IMR-90 (cell line): ENCODE data around the gene GPRC5D. TPM values are rescaled to one million over a fixed set of nuclear protein-coding genes. Genes with fewer than 3 reads are reported as not detected.

Experiments
- ATAC-seq: fragments of 200-7000 bp; cut with Tn5 transposase; 2 replicates; pipeline ENCODE4 v1.9.1; 2020; ENCODE audit warnings: low read depth, mild to moderate bottlenecking, moderate library complexity
- BruUV-seq: library from RNA; stranded (reverse); fragments of 400-500 nt; replicated peaks from 2 replicates; lab custom pipeline; 2021; lab: Mats Ljungman, UMichigan
- CTCF ChIA-PET: fragments of 300-600 bp; formaldehyde crosslinking; extraction: SDS; loops from one replicate; lab custom pipeline; 2021; ENCODE audit warnings: antibody characterized with exemption; lab: Yijun Ruan, JAX
- POLR2A ChIA-PET: fragments of 300-600 bp; sonication (Branson Sonifier 250); formaldehyde crosslinking; loops from one replicate; lab custom pipeline; 2022; ENCODE audit warnings: antibody characterized with exemption; ENCODE audit not compliant: unreplicated experiment; lab: Charles Lee
- DNase-seq: peaks from one replicate; pipeline ENCODE4 v3.0.0; 2013
- H2AFZ ChIP-seq: replicated peaks from 2 replicates; pipeline ENCODE3; 2013; ENCODE audit warnings: low read length, mild to moderate bottlenecking; ENCODE audit not compliant: poor library complexity
- H2AK5ac ChIP-seq: 2 replicates; pipeline ENCODE4 v1.6.1; 2013; ENCODE audit warnings: low read depth, low read length, inconsistent platforms
- H2AK9ac ChIP-seq: replicated peaks from 2 replicates; pipeline ENCODE3; 2013; ENCODE audit warnings: mild to moderate bottlenecking, low read depth, low read length, moderate library complexity; ENCODE audit not compliant: poor library complexity
- H2BK120ac ChIP-seq: 2 replicates; pipeline ENCODE4 v1.6.1; 2013; ENCODE audit warnings: low read depth, low read length, inconsistent platforms
- H2BK15ac ChIP-seq: 3 replicates; pipeline ENCODE4 v1.6.1; 2013; ENCODE audit warnings: low read depth, low read length, inconsistent platforms
- H2BK20ac ChIP-seq: 2 replicates; pipeline ENCODE4 v1.6.1; 2013; ENCODE audit warnings: low read depth, mild to moderate bottlenecking, inconsistent platforms, low read length, moderate library complexity
- H2BK5ac ChIP-seq: 2 replicates; pipeline ENCODE4 v1.6.1; 2013; ENCODE audit warnings: mild to moderate bottlenecking, low read depth, low read length, inconsistent platforms; ENCODE audit not compliant: poor library complexity, severe bottlenecking
- H3K14ac ChIP-seq: replicated peaks from 2 replicates; pipeline ENCODE4 v1.6.1; 2013; ENCODE audit warnings: low read depth, low read length, inconsistent platforms
- H3K18ac ChIP-seq: 2 replicates; pipeline ENCODE4 v1.6.1; 2013; ENCODE audit warnings: low read depth, low read length, control low read depth
- H3K23ac ChIP-seq: 2 replicates; pipeline ENCODE4 v1.6.1; 2013; ENCODE audit warnings: low read depth, low read length, inconsistent platforms
- H3K27ac ChIP-seq: 2 replicates; pipeline ENCODE4 v1.5.1; 2013; ENCODE audit warnings: mild to moderate bottlenecking, control low read depth, low read length; ENCODE audit not compliant: insufficient read depth
- H3K27me3 ChIP-seq: 2 replicates; pipeline ENCODE4 v1.6.1; 2013; ENCODE audit warnings: low read length; ENCODE audit not compliant: control insufficient read depth, insufficient read depth
- H3K36me3 ChIP-seq: 2 replicates; pipeline ENCODE4 v1.6.1; 2013; ENCODE audit warnings: low read length, mixed read lengths; ENCODE audit not compliant: control insufficient read depth, insufficient read depth
- H3K4ac ChIP-seq: 2 replicates; pipeline ENCODE4 v1.6.1; 2013; ENCODE audit warnings: low read depth, low read length, inconsistent platforms
- H3K4me1 ChIP-seq: 2 replicates; pipeline ENCODE4 v1.6.1; 2013; ENCODE audit warnings: low read length, mixed read lengths; ENCODE audit not compliant: control insufficient read depth, insufficient read depth
- H3K4me2 ChIP-seq: 2 replicates; pipeline ENCODE4 v1.6.1; 2013; ENCODE audit warnings: low read depth, mild to moderate bottlenecking, control low read depth, low read length, moderate library complexity
- H3K4me3 ChIP-seq: 2 replicates; pipeline ENCODE4 v1.5.1; 2013; ENCODE audit warnings: low read depth, mild to moderate bottlenecking, control low read depth, low read length, moderate library complexity; ENCODE audit not compliant: insufficient read depth
- H3K56ac ChIP-seq: 2 replicates; pipeline ENCODE4 v1.6.1; 2013; ENCODE audit warnings: low read length, inconsistent platforms; ENCODE audit not compliant: insufficient read depth; ENCODE audit errors: extremely low read depth
- H3K79me1 ChIP-seq, 2 experiments: 2 replicates each; pipeline ENCODE4 v1.6.1; 2013; ENCODE audit warnings: low read length in 2 of 2, inconsistent platforms in 1 of 2, low read depth in 1 of 2
- H3K9ac ChIP-seq: 2 replicates; pipeline ENCODE4 v1.6.1; 2013; ENCODE audit warnings: low read depth, low read length, control low read depth
- H3K9me1 ChIP-seq: 2 replicates; pipeline ENCODE4 v1.6.1; 2013; ENCODE audit warnings: low read length, inconsistent platforms; ENCODE audit not compliant: insufficient read depth
- H3K9me3 ChIP-seq: 2 replicates; pipeline ENCODE4 v1.6.1; 2013; ENCODE audit warnings: low read length; ENCODE audit not compliant: control insufficient read depth, insufficient read depth
- H4K20me1 ChIP-seq: 2 replicates; pipeline ENCODE4 v1.6.1; 2013; ENCODE audit warnings: low read length, inconsistent platforms; ENCODE audit not compliant: insufficient read depth
- H4K5ac ChIP-seq: 2 replicates; pipeline ENCODE4 v1.6.1; 2013; ENCODE audit warnings: mild to moderate bottlenecking, low read depth, low read length, control low read depth
- H4K8ac ChIP-seq, 2 experiments: 2 replicates each; pipeline ENCODE4 v1.6.1; 2013; ENCODE audit warnings: low read depth in 2 of 2, low read length in 2 of 2, control low read depth in 1 of 2, inconsistent platforms in 1 of 2
- H4K91ac ChIP-seq: 2 replicates; pipeline ENCODE4 v1.6.1; 2013; ENCODE audit warnings: low read depth, low read length, inconsistent platforms; ENCODE audit not compliant: insufficient read depth
- BHLHE40 ChIP-seq: fragments of 150-350 bp; IDR thresholded peaks from 2 replicates; pipeline ENCODE4 v1.6.1; 2016; ENCODE audit warnings: mild to moderate bottlenecking, low read depth, low read length
- CEBPB ChIP-seq: IDR thresholded peaks from 2 replicates; pipeline ENCODE4 v1.6.1; 2012; ENCODE audit warnings: low read depth, low read length, improper control_type of control experiment
- CTCF ChIP-seq: conservative IDR thresholded peaks from 2 replicates; pipeline ENCODE4 v1.5.1; 2012; ENCODE audit warnings: mild to moderate bottlenecking, low read depth, low read length, improper control_type of control experiment
- ELK1 ChIP-seq: fragments of 150-350 bp; IDR thresholded peaks from 2 replicates; pipeline ENCODE4 v1.6.1; 2016; ENCODE audit warnings: low read depth, mild to moderate bottlenecking, low read length, moderate library complexity, borderline replicate concordance
- MAFK ChIP-seq: IDR thresholded peaks from 2 replicates; pipeline ENCODE4 v1.6.1; 2012; ENCODE audit warnings: low read depth, low read length, improper control_type of control experiment
- MXI1 ChIP-seq: IDR thresholded peaks from 2 replicates; pipeline ENCODE4 v1.6.1; 2012; ENCODE audit warnings: low read depth, mild to moderate bottlenecking, low read length, moderate library complexity, borderline replicate concordance
- NFE2L2 ChIP-seq: fragments of 150-350 bp; IDR thresholded peaks from 2 replicates; pipeline ENCODE4 v1.6.1; 2016; ENCODE audit warnings: low read depth, mild to moderate bottlenecking, low read length
- POLR2A ChIP-seq: IDR thresholded peaks from 2 replicates; pipeline ENCODE4 v1.6.1; 2012; ENCODE audit warnings: mild to moderate bottlenecking, low read depth, low read length
- RAD21 ChIP-seq: IDR thresholded peaks from 2 replicates; pipeline ENCODE4 v1.6.1; 2012; ENCODE audit warnings: low read length, improper control_type of control experiment
- RCOR1 ChIP-seq: IDR thresholded peaks from 2 replicates; pipeline ENCODE4 v1.6.1; 2012; ENCODE audit warnings: mild to moderate bottlenecking, low read length, improper control_type of control experiment; ENCODE audit not compliant: insufficient replicate concordance
- RFX5 ChIP-seq: IDR thresholded peaks from 2 replicates; pipeline ENCODE4 v1.8.0; 2012; ENCODE audit warnings: low read depth, mild to moderate bottlenecking, low read length, moderate library complexity
- SMC3 ChIP-seq: fragments of 150-350 bp; IDR thresholded peaks from 2 replicates; pipeline ENCODE4 v1.6.1; 2016; ENCODE audit warnings: low read depth, mild to moderate bottlenecking, antibody characterized with exemption, low read length, moderate library complexity
- USF2 ChIP-seq: fragments of 150-350 bp; IDR thresholded peaks from 2 replicates; pipeline ENCODE4 v1.6.1; 2017; ENCODE audit warnings: mild to moderate bottlenecking, antibody characterized with exemption, low read length, low read depth
- WGBS, 2 experiments: methylation state at CpG; one replicate each; pipeline versions ENCODE4 v1.1.5 to v1.1.7; 2013; ENCODE audit warnings: missing lambda C conversion rate in 2 of 2; ENCODE audit not compliant: insufficient read length in 1 of 2; ENCODE audit errors: extremely low coverage in 2 of 2; 5-methylcytosine and 5-hydroxymethylcytosine counted together
- dilution Hi-C: fragments of 300-500 bp; cut with HindIII; formaldehyde crosslinking; loops from one replicate; pipeline ENCODE4 v1.14.3; 2018; ENCODE audit warnings: low sequenced_read_pairs; ENCODE audit not compliant: unreplicated experiment
- in situ Hi-C: fragments of 300-500 bp; cut with MboI; formaldehyde crosslinking; loops from 3 replicates; pipeline ENCODE4 v1.14.3; 2019; ENCODE audit warnings: low sequenced_read_pairs, inconsistent platforms, mixed read lengths
- intact Hi-C: fragments of 100-400 bp; cut with micrococcal nuclease; formaldehyde crosslinking; loops from 2 replicates; pipeline ENCODE4 v1.10.0; 2022
- polyA plus RNA-seq, 3 experiments: library from polyadenylated mRNA; depleted of rRNA; stranded (reverse); fragments of >200 nt; gene quantifications; 2 replicates each; pipeline ENCODE4 v1.2.3, GENCODE V29; 2012; ENCODE audit warnings: low replicate concordance in 1 of 3
- total RNA-seq: library from RNA; depleted of rRNA; stranded (reverse); fragments of >200 nt; gene quantifications from 2 replicates; pipeline ENCODE4 v1.2.3, GENCODE V29; 2012

The GPRC5D gene
- total and polyA plus RNA-seq, 2 of the 4 experiments (the other 2 are of a cell fraction): not detected

- Histone ChIP-seq H3K4me3 (peak overlapping the region; percentile 2; the same call in 1 of the 2 replicates), H4K20me1 (peaks cover 5% of the 10 kb centered on the region; the same call in 1 of the 2 replicates), H2BK20ac (peak overlapping the region; percentile 84; the same call in 1 of the 2 replicates), H3K9ac (peak overlapping the region; percentile 89; the same call in 1 of the 2 replicates), H3K9me1 (peaks cover 12% of the 10 kb centered on the region), H4K91ac (peak overlapping the region; percentile 96; the same call in 1 of the 2 replicates), H3K27ac (peak overlapping the region; percentile 99), H3K18ac (peak overlapping the region; percentile 95), H2BK5ac (peak overlapping the region; percentile 95), H2AK5ac (peak overlapping the region; percentile 94), H3K36me3 (peaks cover 9% of the 10 kb centered on the region), H2BK15ac (peak overlapping the region; percentile 100; the same call in 1 of the 3 replicates), H4K5ac (no peak overlapping the region), H3K79me1 (peaks cover 44 to 65% of the 10 kb centered on the region in 2 experiments), H3K14ac (peak overlapping the region; percentile 76), H2AFZ (peak overlapping the region; percentile 48), H2BK120ac (peak overlapping the region; percentile 92), H3K4me1 (peaks cover 22% of the 10 kb centered on the region), H2AK9ac (no peak overlapping the region), H4K8ac (peak overlapping the region; percentile 84 to 92; a peak in 3 of 4 replicates), H3K4ac (peak overlapping the region; percentile 92), H3K4me2 (peak overlapping the region; percentile 88), H3K23ac (peak overlapping the region; percentile 65; the same call in 1 of the 2 replicates), H3K9me3 (no peaks in the 10 kb centered on the region), H3K27me3 (no peaks in the 10 kb centered on the region), H3K56ac (peak overlapping the region; percentile 61)
- ChIA-PET POLR2A (no interaction called here), CTCF (no interaction called here)
- dilution Hi-C loops: no loop called here
- in situ Hi-C loops: no loop called here
- 17% methylated on average over 1 of the region's 8 CpGs; no CpG with 5 or more reads in 1 of the 2 experiments for WGBS, 2 experiments
- intact Hi-C loops: loop anchor here (5.0 to 10.0 kb wide), 2 partner anchors 270 to 1172 kb away; no protein-coding TSS in a partner anchor
- peak; percentile 89 for ATAC-seq
- no TSS peak for BruUV-seq
- peak; percentile 98 for DNase-seq
- TF ChIP-seq CTCF: no peak
- no peak for TF ChIP-seq RFX5
- TF ChIP-seq BHLHE40: peak; percentile 50; the same call in 1 of the 2 replicates
- no peak for TF ChIP-seq RCOR1
- TF ChIP-seq NFE2L2: peak; percentile 97
- TF ChIP-seq USF2: no peak; the same call in 1 of the 2 replicates
- TF ChIP-seq ELK1: no peak
- TF ChIP-seq POLR2A: peak; percentile 30; the same call in 1 of the 2 replicates
- peak; percentile 79 for TF ChIP-seq MXI1
- TF ChIP-seq CEBPB: peak; percentile 96
- TF ChIP-seq MAFK: peak; percentile 79
- 0 out of 2 replicates have a peak, but pooled peaks have one; percentile 10 for TF ChIP-seq SMC3
- TF ChIP-seq RAD21: peak; percentile 3; the same call in 1 of the 2 replicates
Observed at GRCh38 chr12:12992418-12993130, 40.6 kb upstream of the GPRC5D start.
